ENCODE measurements around the gene MUCL3. TPM values are rescaled to one million over a fixed set of nuclear protein-coding genes. Genes with fewer than 3 reads are reported as not detected.

Gene MUCL3
- total and polyA plus RNA-seq, 2 of the 8 experiments (the other 6 are each of a cell fraction or from before 2014, with no cell fraction given): 0.15 to 0.37 TPM

DNA sequence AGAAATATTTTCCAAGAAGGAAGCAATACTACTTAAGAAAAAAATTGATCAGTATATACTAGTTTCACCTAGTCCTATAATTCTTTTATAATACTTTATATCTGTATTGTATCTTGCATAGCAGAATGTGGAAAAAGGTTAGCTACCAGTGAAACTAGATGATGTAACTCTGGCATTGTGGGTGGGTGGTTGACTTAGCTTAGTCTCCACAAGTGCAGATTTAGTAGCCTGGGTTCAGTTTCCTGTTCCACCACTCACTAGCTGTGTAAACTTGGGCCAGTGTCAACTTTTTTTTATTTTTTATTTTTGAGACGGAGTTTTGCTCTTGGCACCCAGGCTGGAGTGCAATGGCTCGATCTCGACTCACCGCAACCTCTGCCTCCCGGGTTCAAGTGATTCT is 44.7 kb downstream of the MUCL3 start:
- no peak overlapping the region for H2BK120ac ChIP-seq (replicated peaks; ENCODE audit: low read depth, low read length)
- peaks cover 0 to 2% (median under 1%) of the 10 kb centered on the region in 4 experiments; a peak in 3 of 7 replicates for H3K4me1 ChIP-seq (replicated peaks in 1 of 4; ENCODE audit: control insufficient read depth in 3 of 4, insufficient read depth in 4 of 4, low read length in 3 of 4)
- no peaks in the 10 kb centered on the region for H3K79me1 ChIP-seq (ENCODE audit: low read depth, low read length)
- TF ChIP-seq RXRA (IDR thresholded peaks at IDR 0.05; ENCODE audit: insufficient read depth, low read depth, low read length): no peak
- TF ChIP-seq SIX5 (IDR thresholded peaks at IDR 0.05; ENCODE audit: low read depth, low read length): no peak
- no peak for TF ChIP-seq EZH2 (IDR thresholded peaks at IDR 0.05; ENCODE audit: low read depth, low read length, severe bottlenecking)
- TF ChIP-seq, protein P1, sequence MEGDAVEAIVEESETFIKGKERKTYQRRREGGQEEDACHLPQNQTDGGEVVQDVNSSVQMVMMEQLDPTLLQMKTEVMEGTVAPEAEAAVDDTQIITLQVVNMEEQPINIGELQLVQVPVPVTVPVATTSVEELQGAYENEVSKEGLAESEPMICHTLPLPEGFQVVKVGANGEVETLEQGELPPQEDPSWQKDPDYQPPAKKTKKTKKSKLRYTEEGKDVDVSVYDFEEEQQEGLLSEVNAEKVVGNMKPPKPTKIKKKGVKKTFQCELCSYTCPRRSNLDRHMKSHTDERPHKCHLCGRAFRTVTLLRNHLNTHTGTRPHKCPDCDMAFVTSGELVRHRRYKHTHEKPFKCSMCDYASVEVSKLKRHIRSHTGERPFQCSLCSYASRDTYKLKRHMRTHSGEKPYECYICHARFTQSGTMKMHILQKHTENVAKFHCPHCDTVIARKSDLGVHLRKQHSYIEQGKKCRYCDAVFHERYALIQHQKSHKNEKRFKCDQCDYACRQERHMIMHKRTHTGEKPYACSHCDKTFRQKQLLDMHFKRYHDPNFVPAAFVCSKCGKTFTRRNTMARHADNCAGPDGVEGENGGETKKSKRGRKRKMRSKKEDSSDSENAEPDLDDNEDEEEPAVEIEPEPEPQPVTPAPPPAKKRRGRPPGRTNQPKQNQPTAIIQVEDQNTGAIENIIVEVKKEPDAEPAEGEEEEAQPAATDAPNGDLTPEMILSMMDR (IDR thresholded peaks at IDR 0.05; ENCODE audit: control extremely low read depth in 1 of 3, insufficient read depth in 1 of 3, low read depth in 1 of 3, low read length in 3 of 3): no peak
- TF ChIP-seq BRCA1 (IDR thresholded peaks at IDR 0.05; ENCODE audit: low read depth, low read length): no peak
- TF ChIP-seq PHF8 (conservative IDR thresholded peaks at IDR 0.05; ENCODE audit: low read depth, low read length): no peak
- TF ChIP-seq CBX5 (IDR thresholded peaks at IDR 0.05; ENCODE audit: low read depth, low read length): no peak

More for the DNA sequence above, 44.7 kb downstream of the MUCL3 start:
- no peak overlapping the region for H3K9ac ChIP-seq (replicated peaks in 1 of 4; ENCODE audit: extremely low read depth in 1 of 4, low read depth in 3 of 4, low read length in 3 of 4)
- no peaks in the 10 kb centered on the region for H3K9me3 ChIP-seq (ENCODE audit: insufficient read depth in 2 of 2, low read depth in 1 of 2, low read length in 1 of 2)
- no peak for FAIRE-seq
- H2BK12ac ChIP-seq (ENCODE audit: low read depth, low read length): no peak overlapping the region
- H2BK5ac ChIP-seq (ENCODE audit: low read depth, low read length): no peak overlapping the region
- H3K23ac ChIP-seq (ENCODE audit: insufficient read length): no peak overlapping the region
- H3K79me2 ChIP-seq (ENCODE audit: control insufficient read depth in 1 of 2, insufficient read depth in 2 of 2, low read length in 2 of 2): no peaks in the 10 kb centered on the region
- no peak overlapping the region for H2AK5ac ChIP-seq (ENCODE audit: low read depth, low read length)
- no peak overlapping the region for H3K27ac ChIP-seq (ENCODE audit: low read depth, low read length)
- H3K4me2 ChIP-seq (ENCODE audit: insufficient read depth in 1 of 2, low read depth in 2 of 2, low read length in 2 of 2): no peak overlapping the region
- H3K27me3 ChIP-seq (replicated peaks in 1 of 4; ENCODE audit: control insufficient read depth in 3 of 4, extremely low read depth in 1 of 4, insufficient read depth in 3 of 4, low read length in 3 of 4): no peaks in the 10 kb centered on the region
- no peak overlapping the region for H4K91ac ChIP-seq (replicated peaks; ENCODE audit: insufficient read length, low read length)
- H3K23me2 ChIP-seq (ENCODE audit: low read depth, low read length): no peaks in the 10 kb centered on the region
- H4K5ac ChIP-seq (ENCODE audit: insufficient read length, low read depth, low read length): no peak overlapping the region
- no peak overlapping the region for H3K4me3 ChIP-seq (ENCODE audit: extremely low read depth in 1 of 4, insufficient read depth in 2 of 4, low read depth in 3 of 4, low read length in 4 of 4)
- WGBS, 2 experiments (ENCODE audit: extremely low coverage in 1 of 2, insufficient coverage in 1 of 2, insufficient read length in 1 of 2, insufficient replicate concordance in 2 of 2, low coverage in 1 of 2, low lambda C conversion rate in 2 of 2, missing lambda C conversion rate in 1 of 2): 92% methylated on average over 5 of the region's 5 CpGs; no CpG with 5 or more reads in 1 of the 2 experiments
- POLR2A ChIA-PET (ENCODE audit: partially characterized antibody): no interaction called here
- DNase-seq (ENCODE audit: low read depth in 1 of 2, low spot score in 2 of 2): no peak
- no peak overlapping the region for H2BK20ac ChIP-seq (ENCODE audit: low read length)
- no peak overlapping the region for H3K14ac ChIP-seq (ENCODE audit: insufficient read length)
- no peak overlapping the region for H3K56ac ChIP-seq (replicated peaks; ENCODE audit: insufficient read length, low read depth, low read length)
- no peak overlapping the region for H2AFZ ChIP-seq (ENCODE audit: low read length)
- H4K20me1 ChIP-seq (replicated peaks in 1 of 2; ENCODE audit: control insufficient read depth in 1 of 2, insufficient read depth in 2 of 2, low read length in 2 of 2): no peaks in the 10 kb centered on the region
- no peak overlapping the region for H4K8ac ChIP-seq (ENCODE audit: extremely low read depth, insufficient read depth, low read length)
- H3K4ac ChIP-seq (replicated peaks; ENCODE audit: insufficient read length, low read depth, low read length): no peak overlapping the region
- CTCF ChIA-PET (ENCODE audit: partially characterized antibody): interaction anchor here (1.0 to 1.3 kb wide), 6 partner anchors 11 to 94 kb away, joined by 3 read pairs; no protein-coding TSS in a partner anchor
- H3K18ac ChIP-seq (ENCODE audit: extremely low read depth, low read length): no peak overlapping the region
- H3K36me3 ChIP-seq (ENCODE audit: control insufficient read depth in 2 of 4, insufficient read depth in 4 of 4, low read length in 3 of 4): no peaks in the 10 kb centered on the region
- no peak overlapping the region for H2BK15ac ChIP-seq (ENCODE audit: low read length)

Data from H1 (cell line).